CD4-positive, alpha-beta T cell treated with Interferon alpha-2 for 1 hour (primary cell): ENCODE measurements around the gene ARIH2.
"Not testable (repeated sequence)": the region's sequence is repeated elsewhere in the genome, so short reads cannot be mapped to it uniquely, and the experiment has no call there.

Source experiments
- DNase-seq, 2 donors: peaks; one replicate each; pipeline ENCODE4 v3.0.0-alpha.2; 2020 to 2022

Gene ARIH2

DNA sequence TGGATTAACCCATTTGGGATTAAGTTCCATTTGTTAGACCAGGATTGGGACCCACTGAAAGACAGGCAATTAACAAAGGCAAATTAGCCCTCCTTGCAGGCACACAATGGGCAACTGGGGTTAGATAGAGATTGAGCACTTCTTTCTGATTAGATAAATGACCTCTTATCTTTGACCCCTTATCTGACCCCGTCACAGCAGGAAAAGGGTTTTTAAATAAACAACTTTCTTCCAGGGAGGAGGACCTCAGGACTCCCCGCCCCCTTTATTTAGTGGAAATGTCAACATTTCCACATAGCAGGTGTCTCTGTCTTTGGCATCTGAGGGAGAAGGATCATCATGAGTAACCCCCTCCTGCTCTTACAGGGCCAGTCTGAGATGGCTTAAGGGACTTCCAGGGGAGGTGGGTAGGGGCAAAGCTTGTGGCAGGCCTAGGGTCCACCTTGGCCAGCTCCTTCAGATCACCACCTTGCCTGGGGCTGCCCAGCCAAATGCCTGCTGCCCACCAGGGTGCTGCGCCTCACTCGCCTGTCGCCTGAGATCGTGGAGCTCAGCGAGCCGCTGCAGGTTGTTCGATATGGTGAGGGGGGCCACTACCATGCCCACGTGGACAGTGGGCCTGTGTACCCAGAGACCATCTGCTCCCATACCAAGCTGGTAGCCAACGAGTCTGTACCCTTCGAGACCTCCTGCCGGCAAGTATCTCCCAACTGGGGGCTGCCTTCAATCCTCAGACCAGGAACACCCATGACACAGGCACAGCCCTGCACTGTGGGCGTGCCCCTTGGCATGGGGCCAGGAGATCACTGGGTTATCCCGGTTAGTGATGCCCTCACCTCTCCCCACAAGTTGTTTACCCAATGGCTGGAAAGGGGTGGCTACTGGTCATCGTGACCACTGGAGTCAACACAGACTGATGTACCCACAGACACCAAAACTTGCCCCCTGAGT is 86.0 kb downstream of the ARIH2 start:
- DNase-seq, result no peak

DNA sequence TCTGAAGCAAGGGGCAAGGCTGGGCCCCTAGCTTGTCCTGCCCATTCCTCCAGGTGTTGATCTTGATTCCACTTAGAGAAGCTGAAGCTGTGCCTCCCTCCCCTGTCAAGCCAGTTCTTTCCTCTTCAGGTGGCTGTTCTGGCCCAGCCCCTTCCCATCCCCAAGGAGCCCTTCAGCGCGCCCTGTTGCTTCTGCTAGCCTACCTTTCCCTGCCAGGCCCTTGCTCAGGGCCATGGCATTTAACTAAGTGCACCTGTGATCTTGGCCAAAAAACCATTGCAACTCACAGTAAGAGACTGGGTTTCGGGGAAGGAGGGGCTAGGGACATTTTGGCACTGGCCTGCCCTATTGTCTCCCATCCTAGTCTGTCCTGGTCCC is 86.7 kb downstream of the ARIH2 start:
- no peak for DNase-seq

DNA sequence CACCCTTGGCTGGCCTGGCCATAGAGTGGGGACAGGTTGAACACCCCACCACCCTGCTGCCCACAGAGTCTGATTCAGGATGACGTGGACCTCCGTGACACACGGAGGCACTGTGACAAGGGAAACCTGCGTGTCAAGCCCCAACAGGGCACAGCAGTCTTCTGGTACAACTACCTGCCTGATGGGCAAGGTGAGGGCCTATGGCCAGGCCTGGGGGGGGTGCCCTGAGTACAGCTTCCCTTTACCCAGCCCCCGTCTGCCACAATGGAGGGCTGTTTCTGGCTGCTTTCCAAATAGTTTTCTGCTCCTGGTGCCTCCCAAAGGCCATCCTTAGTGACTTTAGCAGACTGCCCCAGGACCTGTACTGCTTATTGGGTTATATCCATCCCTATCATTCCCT is 87.4 kb downstream of the ARIH2 start:
- DNase-seq, result no peak

DNA sequence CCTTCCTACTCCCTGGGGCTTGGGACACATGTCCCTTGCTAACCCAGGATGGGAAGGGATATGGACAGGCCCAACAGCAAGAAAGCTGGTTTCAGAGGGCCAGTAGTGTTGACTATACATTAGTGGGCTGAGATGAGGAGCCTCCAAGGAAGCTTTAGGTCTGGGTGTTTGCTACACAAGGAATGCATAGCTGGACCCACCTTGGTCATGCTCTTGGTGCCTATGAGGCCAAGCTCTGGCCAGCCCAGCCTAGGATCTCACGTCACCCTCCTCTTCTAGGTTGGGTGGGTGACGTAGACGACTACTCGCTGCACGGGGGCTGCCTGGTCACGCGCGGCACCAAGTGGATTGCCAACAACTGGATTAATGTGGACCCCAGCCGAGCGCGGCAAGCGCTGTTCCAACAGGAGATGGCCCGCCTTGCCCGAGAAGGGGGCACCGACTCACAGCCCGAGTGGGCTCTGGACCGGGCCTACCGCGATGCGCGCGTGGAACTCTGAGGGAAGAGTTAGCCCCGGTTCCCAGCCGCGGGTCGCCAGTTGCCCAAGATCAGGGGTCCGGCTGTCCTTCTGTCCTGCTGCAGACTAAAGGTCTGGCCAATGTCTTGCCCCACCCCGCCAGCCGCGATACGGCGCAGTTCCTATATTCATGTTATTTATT is 87.9 kb downstream of the ARIH2 start:
- DNase-seq, result peak in 1 of 2 donors; percentile 23

DNA sequence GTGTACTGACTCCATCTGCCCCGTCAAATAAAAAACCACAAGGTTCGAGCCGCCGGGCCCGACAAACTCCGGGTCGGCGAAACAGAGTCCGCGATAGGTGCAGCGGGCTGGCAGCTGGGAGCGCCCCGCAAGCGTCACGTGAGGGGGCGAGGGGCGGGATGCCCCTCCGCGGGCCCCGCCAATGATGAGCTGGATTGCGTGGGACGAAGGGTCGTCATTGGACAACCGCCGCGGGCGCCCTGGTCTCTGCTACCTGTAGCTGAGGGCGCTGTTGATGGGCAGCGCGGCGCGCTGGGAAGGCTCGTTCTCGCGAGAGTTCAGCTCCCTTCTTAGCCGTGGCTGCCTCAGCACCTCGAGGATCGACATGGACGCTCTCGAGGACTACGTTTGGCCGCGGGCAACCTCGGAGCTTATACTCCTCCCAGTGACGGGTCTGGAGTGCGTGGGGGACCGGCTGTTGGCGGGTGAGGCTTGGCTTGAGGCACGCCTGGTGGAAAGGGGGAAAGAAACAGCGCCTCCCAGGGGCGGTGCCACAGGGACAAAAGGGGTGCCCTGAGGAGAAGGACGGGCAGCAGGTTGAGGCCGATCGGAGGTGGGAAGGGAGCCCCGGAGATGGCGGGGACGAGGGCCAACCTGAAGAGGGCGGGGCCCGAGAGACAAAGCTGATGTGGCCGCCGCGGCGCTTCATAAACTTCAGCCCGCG is 88.6 kb downstream of the ARIH2 start, which contains the start of gene WDR6:
Gene WDR6 (plus strand): TSS at position 324 of the 703 bp plus-strand sequence. CDS start 41 bp downstream, at position 365.
- DNase-seq, result peak; percentile 98

DNA sequence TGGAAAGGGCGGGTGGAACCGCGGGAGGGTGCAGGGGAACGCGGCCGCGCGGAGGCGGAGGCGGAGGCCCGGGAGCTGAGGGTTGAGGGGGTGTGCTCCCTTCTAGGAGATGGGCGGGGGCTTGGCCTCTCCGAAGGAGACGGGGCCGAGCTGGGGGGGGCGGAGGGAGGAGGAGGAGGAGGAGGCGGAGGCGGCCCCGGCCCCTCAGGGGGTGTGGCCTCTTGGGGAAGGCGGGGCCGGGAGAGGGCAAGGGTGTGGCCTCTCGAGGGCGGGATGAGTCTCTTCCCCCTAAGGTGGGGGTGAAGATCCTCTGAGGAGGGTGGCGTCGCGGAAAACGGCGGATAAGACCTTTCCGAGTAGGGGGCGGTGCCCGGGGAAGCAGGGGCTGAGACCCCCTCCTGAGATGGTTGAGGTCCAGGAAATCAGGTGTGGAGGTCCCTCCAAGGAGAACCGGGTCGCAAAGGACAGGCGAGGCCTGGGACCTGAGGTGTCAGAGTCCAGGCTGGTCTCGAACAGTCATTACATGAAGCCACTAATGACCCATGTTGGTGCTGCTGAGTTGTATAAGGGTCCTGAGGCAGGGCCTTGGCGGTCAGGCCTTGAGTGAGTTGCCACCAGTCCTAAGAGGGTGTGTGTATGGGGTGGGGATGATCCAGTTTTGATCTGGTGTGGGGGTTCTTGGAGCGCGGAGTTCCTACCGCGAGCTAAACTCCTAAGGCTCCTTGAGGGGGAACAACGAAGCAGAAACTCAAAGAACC is 89.3 kb downstream of the ARIH2 start:
- peak; percentile 87 to 93 for DNase-seq

DNA sequence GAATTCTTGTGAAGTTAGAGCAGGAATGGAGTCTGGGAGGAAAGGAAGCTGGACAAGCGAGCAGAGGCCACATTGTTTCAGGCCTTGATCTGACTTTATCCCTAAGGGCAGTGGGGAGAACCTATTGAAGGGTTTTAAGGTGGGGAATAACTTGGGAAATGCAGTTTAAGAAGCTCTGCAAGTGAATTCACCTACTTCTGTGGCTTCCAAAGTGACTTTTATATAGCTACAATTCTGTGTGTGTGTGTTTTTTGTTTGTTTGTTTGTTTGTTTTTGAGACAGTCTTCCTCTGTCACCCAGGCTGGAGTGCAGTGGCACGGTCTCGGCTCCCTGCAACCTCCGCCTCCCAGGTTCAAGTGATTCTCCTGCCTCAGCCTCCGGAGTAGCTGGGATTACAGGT is 90.0 kb downstream of the ARIH2 start:
- not testable (repeated sequence) for DNase-seq

DNA sequence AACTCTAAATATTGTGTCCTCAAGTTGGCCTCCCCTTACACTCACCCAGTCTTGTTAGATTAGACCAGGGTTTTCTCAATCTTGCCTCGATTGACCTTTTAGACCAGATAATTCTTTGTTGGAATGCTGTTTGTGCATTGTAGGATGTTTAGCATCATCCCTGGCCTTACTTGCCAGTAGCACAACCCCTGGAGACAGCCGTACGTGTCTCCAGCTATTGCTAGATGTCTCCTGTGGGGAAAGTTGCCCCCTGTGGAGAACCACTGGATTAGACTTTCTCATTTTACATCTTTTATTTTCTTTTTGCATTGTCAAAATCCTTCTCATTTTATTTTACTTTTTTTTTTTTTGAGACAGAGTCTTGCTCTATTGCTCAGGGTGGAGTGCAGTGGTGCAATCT is 90.8 kb downstream of the ARIH2 start:
- DNase-seq, result no peak

DNA sequence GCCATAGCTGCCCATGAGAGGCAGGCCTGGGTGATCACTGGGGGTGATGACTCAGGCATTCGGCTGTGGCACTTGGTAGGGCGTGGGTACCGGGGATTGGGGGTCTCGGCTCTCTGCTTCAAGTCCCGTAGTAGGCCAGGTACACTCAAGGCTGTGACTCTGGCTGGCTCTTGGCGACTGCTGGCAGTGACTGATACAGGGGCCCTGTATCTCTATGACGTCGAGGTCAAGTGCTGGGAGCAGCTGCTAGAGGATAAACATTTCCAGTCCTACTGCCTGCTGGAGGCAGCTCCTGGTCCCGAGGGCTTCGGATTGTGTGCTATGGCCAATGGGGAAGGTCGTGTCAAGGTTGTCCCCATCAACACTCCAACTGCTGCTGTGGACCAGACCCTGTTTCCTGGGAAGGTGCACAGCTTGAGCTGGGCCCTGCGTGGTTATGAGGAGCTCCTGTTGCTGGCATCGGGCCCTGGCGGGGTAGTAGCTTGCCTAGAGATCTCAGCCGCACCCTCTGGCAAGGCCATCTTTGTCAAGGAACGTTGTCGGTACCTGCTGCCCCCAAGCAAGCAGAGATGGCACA is 93.9 kb downstream of the ARIH2 start:
- DNase-seq, result no peak

DNA sequence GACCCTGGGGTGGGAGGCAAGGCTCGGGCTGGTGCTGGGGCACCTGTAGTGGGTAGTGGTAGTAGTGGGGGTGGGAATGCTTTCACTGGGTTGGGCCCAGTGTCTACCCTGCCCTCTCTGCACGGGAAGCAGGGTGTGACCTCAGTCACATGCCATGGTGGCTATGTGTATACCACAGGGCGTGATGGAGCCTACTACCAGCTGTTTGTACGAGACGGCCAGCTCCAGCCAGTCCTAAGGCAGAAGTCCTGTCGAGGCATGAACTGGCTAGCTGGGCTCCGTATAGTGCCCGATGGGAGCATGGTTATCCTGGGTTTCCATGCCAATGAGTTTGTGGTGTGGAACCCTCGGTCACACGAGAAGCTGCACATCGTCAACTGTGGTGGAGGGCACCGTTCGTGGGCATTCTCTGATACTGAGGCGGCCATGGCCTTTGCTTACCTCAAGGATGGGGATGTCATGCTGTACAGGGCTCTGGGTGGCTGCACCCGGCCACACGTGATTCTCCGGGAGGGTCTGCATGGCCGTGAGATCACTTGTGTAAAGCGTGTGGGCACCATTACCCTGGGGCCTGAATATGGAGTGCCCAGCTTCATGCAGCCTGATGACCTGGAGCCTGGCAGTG is 94.6 kb downstream of the ARIH2 start:
- no peak for DNase-seq

DNA sequence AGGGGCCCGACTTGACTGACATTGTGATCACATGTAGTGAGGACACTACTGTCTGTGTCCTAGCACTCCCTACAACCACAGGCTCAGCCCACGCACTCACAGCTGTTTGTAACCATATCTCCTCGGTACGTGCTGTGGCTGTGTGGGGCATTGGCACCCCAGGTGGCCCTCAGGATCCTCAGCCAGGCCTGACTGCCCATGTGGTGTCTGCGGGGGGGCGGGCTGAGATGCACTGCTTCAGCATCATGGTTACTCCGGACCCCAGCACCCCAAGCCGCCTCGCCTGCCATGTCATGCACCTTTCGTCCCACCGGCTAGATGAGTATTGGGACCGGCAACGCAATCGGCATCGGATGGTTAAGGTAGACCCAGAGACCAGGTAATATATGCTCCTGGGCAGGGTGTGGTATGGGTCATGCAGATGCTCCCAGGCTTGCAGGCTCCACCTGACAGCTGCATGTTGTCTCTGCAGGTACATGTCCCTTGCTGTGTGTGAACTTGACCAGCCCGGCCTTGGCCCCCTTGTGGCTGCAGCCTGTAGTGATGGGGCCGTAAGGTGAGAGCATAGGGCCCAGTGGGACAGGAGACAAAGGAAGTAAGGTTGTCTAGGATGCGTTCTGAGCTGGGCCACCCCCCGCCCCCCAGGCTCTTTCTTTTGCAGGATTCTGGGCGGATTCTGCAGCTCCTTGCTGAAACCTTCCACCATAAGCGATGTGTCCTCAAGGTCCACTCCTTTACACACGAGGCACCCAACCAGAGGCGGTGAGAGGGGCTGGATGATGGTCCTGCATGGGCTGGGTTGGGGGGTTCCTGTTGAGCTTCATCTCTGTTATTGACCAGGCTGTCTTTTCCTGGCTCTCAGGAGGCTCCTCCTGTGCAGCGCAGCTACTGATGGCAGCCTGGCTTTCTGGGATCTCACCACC is 95.4 kb downstream of the ARIH2 start:
- DNase-seq, result peak; percentile 50 to 68

DNA sequence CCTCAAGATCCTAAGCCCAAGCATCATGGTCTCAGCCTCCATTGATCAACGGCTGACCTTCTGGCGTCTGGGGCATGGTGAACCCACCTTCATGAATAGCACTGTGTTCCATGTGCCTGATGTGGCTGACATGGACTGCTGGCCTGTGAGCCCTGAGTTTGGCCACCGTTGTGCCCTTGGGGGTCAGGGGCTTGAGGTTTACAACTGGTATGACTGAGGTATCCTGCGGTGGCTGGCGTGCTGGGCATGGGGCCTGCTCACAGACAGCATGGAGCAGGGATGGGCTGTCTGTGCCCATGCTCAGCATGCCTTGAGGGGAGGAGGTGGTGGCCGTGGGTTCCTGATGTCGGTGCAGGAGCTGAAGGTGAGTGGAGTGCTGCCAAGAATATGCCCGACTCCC is 96.4 kb downstream of the ARIH2 start:
- no peak for DNase-seq

DNA sequence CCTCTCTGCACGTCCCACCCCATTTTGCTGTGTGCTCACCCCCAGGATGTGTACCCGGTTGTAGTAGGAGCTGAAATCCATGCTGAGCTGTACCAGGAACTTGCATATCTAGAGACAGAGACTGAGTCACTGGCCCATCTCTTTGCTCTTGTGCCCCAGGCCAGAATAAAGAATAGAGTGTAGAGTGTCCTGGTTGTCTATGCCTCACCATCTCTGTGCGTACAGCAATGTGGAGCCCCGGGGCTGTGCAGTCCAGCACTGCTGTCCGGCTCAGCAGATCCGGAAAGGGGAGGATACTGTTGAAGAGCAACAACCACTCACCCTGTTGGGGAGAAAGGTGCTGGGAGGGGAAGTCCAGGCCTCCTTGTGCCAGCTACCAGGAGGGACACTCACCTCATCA is 97.1 kb downstream of the ARIH2 start:
- DNase-seq, result no peak

DNA sequence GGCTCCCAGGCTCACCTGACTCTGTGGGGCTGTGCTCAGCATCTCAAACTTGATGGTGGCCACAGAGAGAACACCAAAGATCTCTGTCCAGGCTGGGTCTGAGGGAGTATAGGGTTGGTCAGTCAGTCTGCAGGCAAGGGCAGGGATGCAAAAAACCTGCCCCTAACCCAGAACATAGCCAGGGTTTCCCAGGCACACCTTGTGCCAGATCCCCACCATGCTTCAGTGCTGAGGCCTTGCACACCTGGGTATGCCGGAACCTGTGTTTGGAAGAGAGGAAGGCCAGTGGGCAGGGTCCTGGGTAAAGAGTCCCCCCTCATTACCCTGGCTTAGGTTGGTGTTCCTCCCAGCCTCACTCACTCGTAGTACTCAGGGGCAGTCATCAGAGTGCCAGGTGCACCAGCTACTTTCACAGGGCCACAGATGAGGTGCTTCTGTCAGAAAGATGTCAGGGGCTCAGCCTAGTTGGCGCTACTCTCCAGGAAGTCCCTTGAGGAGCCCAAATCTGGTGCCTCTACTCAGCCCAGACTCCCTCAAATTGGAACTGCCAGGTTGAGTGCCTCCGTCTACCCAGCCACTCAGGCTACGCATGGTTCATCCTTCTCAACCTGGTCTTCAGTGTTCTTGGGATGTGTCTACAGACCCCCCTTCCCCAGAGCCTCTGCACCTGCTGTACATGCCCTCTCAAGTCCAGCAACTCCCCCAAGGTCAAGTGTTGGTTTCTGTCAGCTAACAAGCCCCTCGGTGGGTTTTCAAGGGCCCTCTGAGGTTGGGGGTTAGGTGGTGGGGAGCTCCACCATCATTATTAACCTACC is 98.0 kb downstream of the ARIH2 start:
- DNase-seq, result no peak

DNA sequence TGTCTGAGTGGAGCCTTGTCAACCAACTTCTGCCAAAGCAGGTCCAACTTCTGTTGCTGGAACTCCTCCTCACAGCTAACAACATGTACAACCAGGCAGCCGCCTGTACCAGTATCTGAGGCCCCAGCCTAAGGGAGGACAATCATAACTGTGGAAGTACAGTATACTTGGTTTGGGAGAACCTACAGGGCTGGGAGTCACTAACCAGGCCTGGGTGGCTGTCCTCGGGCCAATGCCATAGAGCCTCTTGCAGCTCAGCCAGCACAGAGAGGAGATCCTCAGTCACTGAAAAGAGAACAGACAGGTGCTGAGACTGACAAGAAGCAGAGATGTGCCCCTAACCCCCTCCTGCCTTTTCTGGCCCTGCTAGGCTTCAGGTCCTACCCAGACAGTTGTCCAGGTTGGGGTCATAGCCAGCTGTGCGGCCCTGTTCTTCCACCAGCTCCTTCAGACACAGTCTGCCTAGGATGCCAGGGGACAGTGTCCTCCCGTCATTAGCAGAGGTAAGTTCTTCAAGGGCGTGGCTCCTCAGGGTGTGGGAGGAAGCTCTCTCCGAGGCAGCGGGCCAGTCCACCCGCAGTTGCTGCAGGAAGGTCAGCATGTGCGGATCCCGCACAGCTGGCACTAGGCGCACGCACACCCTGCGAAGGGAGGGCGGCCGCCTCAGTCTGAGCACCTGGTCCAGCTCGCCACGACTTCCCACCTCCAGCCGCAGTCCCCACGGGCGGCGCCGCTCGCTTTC is 98.8 kb downstream of the ARIH2 start:
- DNase-seq, result no peak

DNA sequence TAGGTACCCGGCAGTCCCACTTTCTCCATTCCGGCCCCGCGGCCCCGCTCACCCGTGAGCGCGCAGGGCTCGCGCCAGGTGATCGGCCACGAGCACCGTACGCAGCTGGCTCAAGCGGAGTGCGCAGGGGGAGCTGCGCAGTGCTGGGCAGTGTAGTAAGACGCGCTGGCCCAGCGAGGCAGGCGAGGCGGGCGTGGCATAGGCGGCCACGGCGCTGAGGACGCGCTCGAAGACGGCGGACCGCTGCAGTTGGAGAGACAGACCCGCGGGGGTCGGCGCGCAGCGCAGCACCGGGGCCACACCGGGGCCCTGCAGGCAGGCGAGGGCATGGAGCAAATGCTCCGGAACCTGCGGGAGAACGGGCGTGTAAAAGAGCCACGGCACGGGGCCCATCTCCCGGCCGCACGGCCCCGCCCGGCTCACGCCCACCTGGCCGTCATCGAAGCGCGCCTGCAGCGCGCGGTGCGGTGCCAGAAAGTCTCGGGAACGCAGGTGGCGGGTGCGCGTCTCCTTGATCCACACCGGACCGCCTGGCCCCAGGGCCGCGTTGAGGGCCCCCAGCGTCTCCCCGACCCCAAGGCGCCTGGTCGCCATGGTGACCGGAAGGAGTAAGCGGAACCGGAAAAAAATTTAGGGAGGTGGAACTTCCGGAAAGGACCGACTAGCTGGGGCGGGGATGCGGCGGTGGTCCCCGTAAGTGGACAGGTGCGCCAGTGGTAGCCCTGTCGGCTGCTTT is 99.5 kb downstream of the ARIH2 start, which contains the start of gene DALRD3:
Gene DALRD3 (minus strand): TSS at position 610 of the 736 bp plus-strand sequence. CDS start 16 bp downstream, at position 594.
- DNase-seq, result peak; percentile 42 to 70

DNA sequence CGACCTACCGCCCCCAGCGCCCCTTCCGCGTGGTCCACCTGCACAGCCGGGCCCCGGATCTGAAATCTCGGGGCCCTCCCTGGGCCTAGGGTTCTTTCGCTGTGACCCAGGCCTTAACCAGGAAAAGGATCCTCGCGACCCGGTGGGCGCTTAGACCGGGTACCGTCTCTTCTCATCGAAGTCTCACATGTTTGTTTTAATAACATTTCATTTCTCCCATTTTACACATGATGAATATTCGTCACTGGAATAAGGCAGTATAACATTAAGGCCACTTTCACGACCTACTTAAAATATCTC is 100.0 kb downstream of the ARIH2 start:
- no peak for DNase-seq

DNA sequence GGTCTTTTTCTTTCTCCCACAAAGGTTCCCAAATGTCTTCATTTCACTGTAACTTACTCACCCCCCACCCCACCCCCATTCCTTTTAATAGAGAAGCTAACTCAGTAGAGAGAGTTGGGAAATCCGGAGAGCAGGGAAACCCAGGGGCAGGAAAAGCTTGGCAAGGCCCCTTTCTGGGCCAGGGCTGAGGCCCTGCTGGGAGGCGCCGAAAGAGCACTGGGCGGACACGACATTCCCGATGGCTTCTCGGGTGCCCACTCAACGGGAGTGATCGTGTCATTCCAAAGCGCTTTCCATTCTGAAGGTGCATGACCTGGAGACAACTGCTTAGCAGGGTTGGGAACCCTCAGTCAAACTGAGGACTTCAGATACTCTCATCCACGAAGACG is 101.3 kb downstream of the ARIH2 start:
- DNase-seq, result no peak
